H1 (cell line): ENCODE results near the gene CACNA1B. TPM values are rescaled to one million over a fixed set of nuclear protein-coding genes. Genes with fewer than 3 reads are reported as not detected.

Experiments
- CTCF ChIP-seq, 3 experiments: IDR thresholded peaks; 1 replicate in 2 of 3; 2 replicates in 1 of 3; pipeline versions ENCODE4 v1.5.1 to v1.6.1; 2011; ENCODE audit warnings: low read length in 3 of 3, mild to moderate bottlenecking in 3 of 3, inconsistent platforms in 2 of 3, low read depth in 1 of 3, moderate library complexity in 1 of 3; ENCODE audit not compliant: insufficient read depth in 1 of 3; ENCODE audit errors: control extremely low read depth in 1 of 3
- POLR2AphosphoS5 ChIP-seq: IDR thresholded peaks from 2 replicates; pipeline ENCODE4 v1.6.1; 2011; ENCODE audit warnings: low read depth, low read length
- TAF7 ChIP-seq: optimal IDR thresholded peaks from 2 replicates; pipeline ENCODE3; 2011; ENCODE audit warnings: low read depth, mild to moderate bottlenecking, inconsistent platforms, low read length, moderate library complexity, borderline replicate concordance
- TCF12 ChIP-seq: IDR thresholded peaks from 2 replicates; pipeline ENCODE4 v1.6.1; 2011; ENCODE audit warnings: low read depth, mild to moderate bottlenecking, low read length
- TEAD4 ChIP-seq: IDR thresholded peaks from 2 replicates; pipeline ENCODE4 v1.6.1; 2012; ENCODE audit warnings: low read depth, low read length, inconsistent platforms, mixed read lengths
- polyA plus RNA-seq, 7 experiments: library from polyadenylated mRNA; depleted of rRNA in 3 of 7; stranded (reverse) in 5 of 7; unstranded in 2 of 7; fragments of >200 nt in 5 of 7; fragments of 200-250 nt in 2 of 7; gene quantifications; 1 replicate in 5 of 7; 2 replicates in 1 of 7; 4 replicates in 1 of 7; pipeline versions ENCODE4 v1.2.1 to v1.2.3, GENCODE V29; 2011 to 2013; ENCODE audit warnings: missing spikeins in 2 of 7, mixed read lengths in 2 of 7
- total RNA-seq: library from RNA; stranded (reverse); fragmentation: NEBNext Ultra II Directional; extraction: Animal tissue kit (Norgen Biotek cat#: 25700); gene quantifications from 2 replicates; pipeline ENCODE4 v1.2.1, GENCODE V29; 2021

CACNA1B gene
- total and polyA plus RNA-seq, 2 of the 8 experiments (the other 6 are each of a cell fraction or from before 2014, with no cell fraction given): 1.5 to 5.7 TPM

GRCh38 chr9:137984520-137985257 is 107.1 kb downstream of the CACNA1B start (continued):
- no peak for TF ChIP-seq CTCF (IDR thresholded peaks at IDR 0.05; ENCODE audit: control extremely low read depth in 1 of 3, insufficient read depth in 1 of 3, low read depth in 1 of 3, low read length in 3 of 3)
- TF ChIP-seq TEAD4: no peak
- no peak for TF ChIP-seq TCF12
- no peak for TF ChIP-seq TAF7
- TF ChIP-seq POLR2AphosphoS5: no peak
